H1 (cell line): ENCODE measurements around the gene AOAH. TPM values are rescaled to one million over a fixed set of nuclear protein-coding genes. Genes with fewer than 3 reads are reported as not detected.

Experiments
- CTCF ChIA-PET: fragments of 300-600 bp; sonication (Branson Sonifier 250); formaldehyde crosslinking; loops from one replicate; lab custom pipeline; 2021; ENCODE audit not compliant: partially characterized antibody; lab: Charles Lee
- POLR2A ChIA-PET: fragments of 300-600 bp; sonication (Branson Sonifier 250); formaldehyde crosslinking; loops from one replicate; lab custom pipeline; 2021; ENCODE audit warnings: inconsistent platforms; ENCODE audit not compliant: partially characterized antibody; lab: Charles Lee
- DNase-seq, 2 experiments: peaks; one replicate each; pipeline versions ENCODE4 v3.0.0 to v3.0.0-alpha.2; 2010 to 2022; ENCODE audit warnings: low spot score in 2 of 2, low read depth in 1 of 2, mixed read lengths in 1 of 2
- FAIRE-seq: peaks from 2 replicates; lab custom pipeline; 2011; peaks lifted over from hg19 to GRCh38; lab: Jason Lieb, UNC
- H2AFZ ChIP-seq: 2 replicates; pipeline ENCODE4 v1.8.1; 2012; ENCODE audit warnings: low read length, inconsistent platforms
- H2AK5ac ChIP-seq: 2 replicates; pipeline ENCODE4 v1.6.1; 2013; ENCODE audit warnings: low read depth, low read length
- H2BK120ac ChIP-seq: replicated peaks from 2 replicates; pipeline ENCODE3; 2013; ENCODE audit warnings: low read depth, low read length, inconsistent platforms
- H2BK12ac ChIP-seq: 2 replicates; pipeline ENCODE4 v1.6.1; 2013; ENCODE audit warnings: low read depth, low read length
- H2BK15ac ChIP-seq: 2 replicates; pipeline ENCODE4 v1.6.1; 2013; ENCODE audit warnings: low read length
- H2BK20ac ChIP-seq: 2 replicates; pipeline ENCODE4 v1.6.1; 2013; ENCODE audit warnings: low read length
- H2BK5ac ChIP-seq: 2 replicates; pipeline ENCODE4 v1.6.1; 2013; ENCODE audit warnings: low read depth, low read length
- H3K14ac ChIP-seq: 2 replicates; pipeline ENCODE4 v1.6.1; 2013; ENCODE audit warnings: inconsistent platforms; ENCODE audit not compliant: insufficient read length
- H3K18ac ChIP-seq: 2 replicates; pipeline ENCODE4 v1.6.1; 2013; ENCODE audit warnings: low read length; ENCODE audit errors: extremely low read depth
- H3K23ac ChIP-seq: 2 replicates; pipeline ENCODE4 v1.6.1; 2013; ENCODE audit warnings: inconsistent platforms; ENCODE audit not compliant: insufficient read length
- H3K23me2 ChIP-seq: 2 replicates; pipeline ENCODE4 v1.6.1; 2013; ENCODE audit warnings: low read depth, low read length
- H3K27ac ChIP-seq: 2 replicates; pipeline ENCODE4 v1.6.1; 2011; ENCODE audit warnings: low read depth, low read length, inconsistent platforms
- H3K27me3 ChIP-seq, 4 experiments: replicated peaks in 1 of 4; 1 replicate in 1 of 4; 2 replicates in 3 of 4; pipeline versions ENCODE4 v1.6.1 to v1.8.1; 2011 to 2013; ENCODE audit warnings: low read length in 3 of 4, mild to moderate bottlenecking in 3 of 4, inconsistent platforms in 2 of 4, mixed read lengths in 2 of 4, moderate library complexity in 1 of 4; ENCODE audit not compliant: control insufficient read depth in 3 of 4, insufficient read depth in 3 of 4; ENCODE audit errors: extremely low read depth in 1 of 4
- H3K36me3 ChIP-seq, 4 experiments: 2 replicates each; pipeline versions ENCODE4 v1.6.1 to v1.8.1; 2011 to 2013; ENCODE audit warnings: mild to moderate bottlenecking in 4 of 4, low read length in 3 of 4, moderate library complexity in 2 of 4, control low read depth in 1 of 4, inconsistent platforms in 1 of 4; ENCODE audit not compliant: insufficient read depth in 4 of 4, control insufficient read depth in 2 of 4
- H3K4ac ChIP-seq: replicated peaks from 2 replicates; pipeline ENCODE3; 2013; ENCODE audit warnings: low read length, low read depth, mixed read lengths, inconsistent platforms; ENCODE audit not compliant: insufficient read length
- H3K4me1 ChIP-seq, 4 experiments: replicated peaks in 1 of 4; 1 replicate in 1 of 4; 2 replicates in 3 of 4; pipeline versions ENCODE4 v1.6.1 to v1.8.1; 2011 to 2013; ENCODE audit warnings: low read length in 3 of 4, inconsistent platforms in 2 of 4, mixed read lengths in 1 of 4; ENCODE audit not compliant: insufficient read depth in 4 of 4, control insufficient read depth in 3 of 4
- H3K4me2 ChIP-seq, 2 experiments: 2 replicates each; pipeline versions ENCODE4 v1.6.1 to v1.8.1; 2011 to 2013; ENCODE audit warnings: low read depth in 2 of 2, low read length in 2 of 2, control low read depth in 1 of 2, inconsistent platforms in 1 of 2, mild to moderate bottlenecking in 1 of 2; ENCODE audit not compliant: insufficient read depth in 1 of 2
- H3K4me3 ChIP-seq, 4 experiments: fragments of 200-600, 300-600 bp in 1 of 4; sonication (generic), shearing (Covaris generic), sonication (Bioruptor Twin) in 1 of 4; 2 replicates each; pipeline versions ENCODE4 v1.5.1 to v1.8.1; 2011 to 2016; ENCODE audit warnings: low read length in 4 of 4, low read depth in 3 of 4, control low read depth in 2 of 4, inconsistent platforms in 2 of 4, mild to moderate bottlenecking in 2 of 4, mixed read lengths in 1 of 4, moderate library complexity in 1 of 4; ENCODE audit not compliant: insufficient read depth in 2 of 4; ENCODE audit errors: extremely low read depth in 1 of 4
- H3K56ac ChIP-seq: replicated peaks from 2 replicates; pipeline ENCODE3; 2013; ENCODE audit warnings: low read depth, mild to moderate bottlenecking, mixed read lengths, low read length, inconsistent platforms; ENCODE audit not compliant: insufficient read length
- H3K79me1 ChIP-seq: 2 replicates; pipeline ENCODE4 v1.6.1; 2013; ENCODE audit warnings: low read depth, low read length, control low read depth
- H3K79me2 ChIP-seq, 2 experiments: 2 replicates each; pipeline versions ENCODE4 v1.6.1 to v1.8.1; 2012 to 2013; ENCODE audit warnings: low read length in 2 of 2, mild to moderate bottlenecking in 2 of 2, inconsistent platforms in 1 of 2; ENCODE audit not compliant: insufficient read depth in 2 of 2, control insufficient read depth in 1 of 2
- H3K9ac ChIP-seq, 4 experiments: replicated peaks in 1 of 4; 1 replicate in 1 of 4; 2 replicates in 3 of 4; pipeline versions ENCODE4 v1.6.1 to v1.8.1; 2011 to 2013; ENCODE audit warnings: low read depth in 3 of 4, low read length in 3 of 4, control low read depth in 2 of 4, mild to moderate bottlenecking in 2 of 4, moderate library complexity in 2 of 4, inconsistent platforms in 1 of 4; ENCODE audit errors: extremely low read depth in 1 of 4
- H3K9me3 ChIP-seq, 2 experiments: 2 replicates each; pipeline versions ENCODE4 v1.6.1 to v1.8.1; 2012 to 2013; ENCODE audit warnings: mild to moderate bottlenecking in 2 of 2, moderate library complexity in 2 of 2, control low read depth in 1 of 2, inconsistent platforms in 1 of 2, low read depth in 1 of 2, low read length in 1 of 2, mixed read lengths in 1 of 2; ENCODE audit not compliant: insufficient read depth in 2 of 2
- H4K20me1 ChIP-seq, 2 experiments: replicated peaks in 1 of 2; 2 replicates each; pipeline versions ENCODE3 to v1.8.1; 2011 to 2013; ENCODE audit warnings: inconsistent platforms in 2 of 2, low read length in 2 of 2, mild to moderate bottlenecking in 1 of 2; ENCODE audit not compliant: insufficient read depth in 2 of 2, control insufficient read depth in 1 of 2
- H4K5ac ChIP-seq: 2 replicates; pipeline ENCODE4 v1.6.1; 2013; ENCODE audit warnings: low read length, low read depth, mixed read lengths, inconsistent platforms; ENCODE audit not compliant: insufficient read length
- H4K8ac ChIP-seq: 2 replicates; pipeline ENCODE4 v1.8.0; 2013; ENCODE audit warnings: mild to moderate bottlenecking, moderate library complexity, low read length, inconsistent platforms; ENCODE audit not compliant: insufficient read depth; ENCODE audit errors: extremely low read depth
- H4K91ac ChIP-seq: replicated peaks from 2 replicates; pipeline ENCODE3; 2013; ENCODE audit warnings: low read length, mixed read lengths, inconsistent platforms; ENCODE audit not compliant: insufficient read length
- CREB1 ChIP-seq: IDR thresholded peaks from 2 replicates; pipeline ENCODE4 v1.6.1; 2012; ENCODE audit warnings: inconsistent platforms
- KDM4A ChIP-seq: IDR thresholded peaks from one replicate; pipeline ENCODE4 v1.7.1; 2012; ENCODE audit warnings: low read depth, mild to moderate bottlenecking, moderate library complexity, low read length, inconsistent platforms; ENCODE audit not compliant: severe bottlenecking
- RNF2 ChIP-seq: fragments of 200-900, 300-1000 bp; sonication (generic); IDR thresholded peaks from 2 replicates; pipeline ENCODE4 v1.7.1; 2016; ENCODE audit warnings: borderline replicate concordance, low read depth, mild to moderate bottlenecking, antibody characterized with exemption, low read length; ENCODE audit not compliant: poor library complexity, severe bottlenecking; ENCODE audit errors: missing control alignments
- SIRT6 ChIP-seq: IDR thresholded peaks from one replicate; pipeline ENCODE4 v1.7.1; 2012; ENCODE audit warnings: low read length, inconsistent platforms
- SP1 ChIP-seq: IDR thresholded peaks from 2 replicates; pipeline ENCODE4 v1.6.1; 2011; ENCODE audit warnings: low read depth, low read length
- SP4 ChIP-seq: IDR thresholded peaks from 2 replicates; pipeline ENCODE4 v1.6.1; 2012; ENCODE audit warnings: low read length, inconsistent platforms
- ZNF274 ChIP-seq: IDR thresholded peaks from 2 replicates; pipeline ENCODE4 v1.7.0; 2012; ENCODE audit warnings: low read length, borderline replicate concordance; ENCODE audit errors: extremely low read depth
- WGBS, 2 experiments: shearing (Covaris generic) in 1 of 2; methylation state at CpG; one replicate each; pipeline versions ENCODE4 v1.1.6 to v1.1.7; 2013 to 2015; ENCODE audit warnings: low lambda C conversion rate in 2 of 2, mixed read lengths in 2 of 2, inconsistent platforms in 1 of 2, low coverage in 1 of 2, missing lambda C conversion rate in 1 of 2; ENCODE audit not compliant: insufficient replicate concordance in 2 of 2, insufficient coverage in 1 of 2, insufficient read length in 1 of 2; ENCODE audit errors: extremely low coverage in 1 of 2, missing lambda C conversion rate in 1 of 2; 5-methylcytosine and 5-hydroxymethylcytosine counted together
- polyA plus RNA-seq, 7 experiments: library from polyadenylated mRNA; depleted of rRNA in 3 of 7; stranded (reverse) in 5 of 7; unstranded in 2 of 7; fragments of >200 nt in 5 of 7; fragments of 200-250 nt in 2 of 7; gene quantifications; 1 replicate in 5 of 7; 2 replicates in 1 of 7; 4 replicates in 1 of 7; pipeline versions ENCODE4 v1.2.1 to v1.2.3, GENCODE V29; 2011 to 2013; ENCODE audit warnings: missing spikeins in 2 of 7, mixed read lengths in 2 of 7
- total RNA-seq: library from RNA; stranded (reverse); fragmentation: NEBNext Ultra II Directional; extraction: Animal tissue kit (Norgen Biotek cat#: 25700); gene quantifications from 2 replicates; pipeline ENCODE4 v1.2.1, GENCODE V29; 2021

Gene AOAH
- total and polyA plus RNA-seq, 2 of the 8 experiments (the other 6 are each of a cell fraction or from before 2014, with no cell fraction given), result 0.08 TPM; not detected in 1

GRCh38 chr7:36531951-36532350, 192.3 kb downstream of the AOAH start:
- no peak overlapping the region for H4K5ac ChIP-seq
- 93% methylated on average over 7 of the region's 7 CpGs; no CpG with 5 or more reads in 1 of the 2 experiments for WGBS, 2 experiments
- H3K36me3 ChIP-seq, result no peaks in the 10 kb centered on the region
- no peak overlapping the region for H3K18ac ChIP-seq
- H3K79me1 ChIP-seq, result no peaks in the 10 kb centered on the region
- peak in 1 of 2 experiments; percentile 28 for DNase-seq
- CTCF ChIA-PET, result interaction anchor here (0.6 to 1.8 kb wide), 4 partner anchors 9 to 139 kb away, joined by 3 to 6 read pairs (median 4); no protein-coding TSS in a partner anchor
- H4K8ac ChIP-seq, result no peak overlapping the region
- H4K20me1 ChIP-seq, result no peaks in the 10 kb centered on the region
- no peak overlapping the region for H2AFZ ChIP-seq
- POLR2A ChIA-PET, result no interaction called here
- no peak overlapping the region for H3K56ac ChIP-seq
- no peak overlapping the region for H3K14ac ChIP-seq
- no peak overlapping the region for H3K9ac ChIP-seq
- H2BK12ac ChIP-seq, result no peak overlapping the region
- H3K23ac ChIP-seq, result no peak overlapping the region
- no peak overlapping the region for H2BK20ac ChIP-seq
- no peak overlapping the region for H4K91ac ChIP-seq
- no peak overlapping the region for H2BK120ac ChIP-seq
- no peak overlapping the region for H3K4ac ChIP-seq
- H3K9me3 ChIP-seq, result no peaks in the 10 kb centered on the region
- no peak overlapping the region for H2AK5ac ChIP-seq
- H3K27ac ChIP-seq, result no peak overlapping the region
- H2BK5ac ChIP-seq, result no peak overlapping the region
- FAIRE-seq, result no peak
- H3K79me2 ChIP-seq, result no peaks in the 10 kb centered on the region
- peaks cover 0 to under 1% (median 0%) of the 10 kb centered on the region in 4 experiments; a peak in 2 of 7 replicates for H3K4me1 ChIP-seq
- no peaks in the 10 kb centered on the region for H3K27me3 ChIP-seq
- peak overlapping the region; percentile 94; the same call in 1 of the 2 replicates for H2BK15ac ChIP-seq
- H3K4me2 ChIP-seq, result no peak overlapping the region
- peaks cover 4% of the 10 kb centered on the region; the same call in 1 of the 2 replicates for H3K23me2 ChIP-seq
- H3K4me3 ChIP-seq, result no peak overlapping the region
- TF ChIP-seq RNF2 (no peak), KDM4A (no peak), SIRT6 (no peak), SP4 (no peak), CREB1 (no peak), ZNF274 (no peak), SP1 (no peak)
